NT2/D1 (cell line): ENCODE data around the gene CADPS2.

ENCODE experiments used
- YY1 ChIP-seq: IDR thresholded peaks from 2 replicates; pipeline ENCODE4 v1.6.1; 2011; ENCODE audit not compliant: insufficient read length, insufficient read depth
- ZNF274 ChIP-seq: IDR thresholded peaks from 2 replicates; pipeline ENCODE4 v1.6.1; 2011; ENCODE audit warnings: mild to moderate bottlenecking, low read depth, low read length

- no peak for TF ChIP-seq ZNF274
- TF ChIP-seq YY1: no peak
Measured at GRCh38 chr7:122352454-122352853, 533.8 kb downstream of the CADPS2 start.
